Left ventricle myocardium superior (tissue), 1 donor: Measurements from ENCODE around the gene AHCYL2. TPM values are rescaled to one million over a fixed set of nuclear protein-coding genes. Genes with fewer than 3 reads are reported as not detected.
A peak's percentile ranks its signal among the peaks of the same experiment; 100 is the strongest.
"Not testable (repeated sequence)": the region's sequence is repeated elsewhere in the genome, so short reads cannot be mapped to it uniquely, and the experiment has no call there.

ENCODE experiments used
- ATAC-seq: fragments of 200-7000 bp; cut with Tn5 transposase; one replicate; pipeline ENCODE4 v1.9.1; 2020; ENCODE audit warnings: mild to moderate bottlenecking, moderate library complexity
- DNase-seq: peaks from one replicate; pipeline ENCODE4 v3.0.0-alpha.2; 2020
- intact Hi-C: fragments of 100-400 bp; cut with micrococcal nuclease; formaldehyde crosslinking; loops from one replicate; pipeline ENCODE4 v1.11.0; 2022
- total RNA-seq: library from RNA; stranded (reverse); fragmentation: NEBNext Ultra II Directional; extraction: Animal tissue kit (Norgen Biotek cat#: 25700); gene quantifications from one replicate; pipeline ENCODE4 v1.2.1, GENCODE V29; 2021
- donor health status: DM: no; HTN: yes; CAD: no; lungs with severe emphysema.

The AHCYL2 gene
- total RNA-seq, 1 donor from 2014 or later: 4.3 TPM

DNA sequence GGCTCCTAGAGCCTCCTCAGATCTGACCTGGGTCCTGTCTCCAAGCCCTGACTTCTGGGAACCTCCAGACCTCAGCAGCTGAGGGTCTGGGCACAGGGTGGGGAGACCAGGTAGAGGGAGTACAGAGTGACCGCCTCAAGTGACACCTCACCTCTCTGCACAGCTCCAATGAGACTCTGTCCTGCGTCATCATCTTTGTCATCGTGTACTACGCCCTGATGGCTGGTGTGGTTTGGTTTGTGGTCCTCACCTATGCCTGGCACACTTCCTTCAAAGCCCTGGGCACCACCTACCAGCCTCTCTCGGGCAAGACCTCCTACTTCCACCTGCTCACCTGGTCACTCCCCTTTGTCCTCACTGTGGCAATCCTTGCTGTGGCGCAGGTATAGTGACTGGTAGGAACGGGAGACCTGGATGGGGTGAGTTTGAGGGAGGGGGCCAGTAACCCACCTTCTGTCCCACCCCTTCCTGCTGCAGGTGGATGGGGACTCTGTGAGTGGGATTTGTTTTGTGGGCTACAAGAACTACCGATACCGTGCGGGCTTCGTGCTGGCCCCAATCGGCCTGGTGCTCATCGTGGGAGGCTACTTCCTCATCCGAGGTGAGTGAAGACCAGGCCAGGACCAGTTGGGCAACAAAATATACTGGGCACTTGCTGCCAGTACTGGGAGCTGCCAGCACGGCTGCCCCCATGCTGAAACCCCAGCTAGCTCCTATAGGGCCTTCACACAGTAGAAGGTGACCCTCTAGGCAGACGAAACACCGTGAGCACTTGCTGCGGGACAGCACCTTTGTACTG, 18.6 kb upstream of the AHCYL2 start:
- ATAC-seq (no peak), DNase-seq (no peak)
- intact Hi-C loops: no loop called here

DNA sequence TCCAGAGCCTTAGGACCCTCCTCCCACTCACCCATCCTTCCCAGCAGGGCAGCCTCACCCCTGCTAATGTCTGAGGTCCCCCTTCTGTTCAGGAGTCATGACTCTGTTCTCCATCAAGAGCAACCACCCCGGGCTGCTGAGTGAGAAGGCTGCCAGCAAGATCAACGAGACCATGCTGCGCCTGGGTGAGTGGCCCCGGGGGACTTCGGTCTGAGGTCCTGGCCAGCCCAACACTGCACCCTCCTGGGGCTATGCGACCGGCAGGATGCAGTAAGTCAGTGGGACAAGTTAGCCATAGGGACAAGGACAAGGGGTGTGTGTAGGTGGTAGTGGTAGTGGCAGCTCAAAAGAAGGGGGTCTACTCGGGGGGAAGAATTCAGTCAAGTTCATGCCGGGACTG, 16.2 kb upstream of the AHCYL2 start:
- intact Hi-C loops: no loop called here
- DNase-seq (no peak), ATAC-seq (no peak)

DNA sequence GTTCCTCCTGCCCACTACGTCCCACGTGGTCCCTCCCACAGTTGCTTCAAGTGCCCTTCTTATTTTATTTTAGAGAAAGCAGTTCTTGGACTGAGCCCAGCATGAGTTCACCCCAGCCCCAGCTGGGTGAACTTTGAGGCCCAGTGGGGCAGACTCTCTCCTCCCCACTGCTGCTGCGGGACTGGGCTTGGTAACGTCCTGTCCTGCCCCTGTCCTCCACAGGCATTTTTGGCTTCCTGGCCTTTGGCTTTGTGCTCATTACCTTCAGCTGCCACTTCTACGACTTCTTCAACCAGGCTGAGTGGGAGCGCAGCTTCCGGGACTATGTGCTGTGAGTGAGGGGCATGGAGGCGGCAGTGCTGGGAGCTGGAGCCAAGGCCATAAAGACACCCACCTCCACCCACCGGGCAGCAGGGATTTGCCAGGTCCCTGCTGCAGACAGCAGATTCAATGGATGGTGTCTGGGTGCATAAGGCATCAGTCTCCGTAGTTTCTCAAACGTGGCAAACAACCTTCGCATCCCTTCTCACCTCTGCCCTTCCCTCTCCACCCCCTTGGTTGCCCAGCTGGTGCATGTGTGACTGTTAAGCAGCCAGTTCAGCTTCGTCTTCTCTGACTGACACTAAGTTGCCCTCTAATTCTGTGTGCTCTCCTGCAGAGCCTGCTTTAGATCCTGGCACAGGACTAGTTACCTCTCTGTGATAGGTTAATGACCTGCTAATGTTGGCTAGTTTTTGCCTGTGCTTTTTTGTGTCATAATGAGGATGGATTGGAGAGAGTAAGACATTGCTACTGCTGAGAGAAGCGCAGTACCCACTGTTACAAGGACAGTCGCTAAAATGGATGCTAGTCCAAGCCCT, 15.5 kb upstream of the AHCYL2 start:
- DNase-seq (no peak), ATAC-seq (no peak)
- intact Hi-C loops: no loop called here

DNA sequence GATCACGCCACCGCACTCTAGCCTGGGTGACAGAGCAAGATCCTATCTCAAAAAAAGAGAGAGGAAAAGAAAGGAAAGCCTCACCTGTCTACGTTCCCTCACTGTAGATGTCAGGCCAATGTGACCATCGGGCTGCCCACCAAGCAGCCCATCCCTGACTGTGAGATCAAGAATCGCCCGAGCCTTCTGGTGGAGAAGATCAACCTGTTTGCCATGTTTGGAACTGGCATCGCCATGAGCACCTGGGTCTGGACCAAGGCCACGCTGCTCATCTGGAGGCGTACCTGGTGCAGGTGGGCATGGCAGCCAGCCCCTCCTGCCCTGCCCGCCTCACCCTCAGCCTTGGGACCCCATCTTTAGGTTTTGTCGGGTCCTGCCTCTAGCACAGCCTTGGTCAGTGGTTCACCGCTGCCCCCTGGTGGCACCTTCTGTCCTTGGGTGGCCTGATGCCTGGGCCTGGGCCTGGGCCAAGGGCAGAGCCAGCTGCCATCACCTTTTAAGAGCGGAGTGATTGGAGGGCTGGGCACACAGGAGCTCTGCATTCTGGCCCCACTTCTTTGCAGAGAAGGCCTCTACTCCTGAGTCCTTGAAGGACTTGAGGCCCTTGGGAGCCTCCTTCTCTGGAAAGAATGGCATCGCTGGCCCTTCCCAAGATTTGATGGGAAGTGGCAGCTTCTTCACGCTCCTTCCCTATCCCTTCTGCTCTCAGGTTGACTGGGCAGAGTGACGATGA, 14.4 kb upstream of the AHCYL2 start:
- ATAC-seq (peak; percentile 93), DNase-seq (peak; percentile 92)
- intact Hi-C loops: no loop called here

DNA sequence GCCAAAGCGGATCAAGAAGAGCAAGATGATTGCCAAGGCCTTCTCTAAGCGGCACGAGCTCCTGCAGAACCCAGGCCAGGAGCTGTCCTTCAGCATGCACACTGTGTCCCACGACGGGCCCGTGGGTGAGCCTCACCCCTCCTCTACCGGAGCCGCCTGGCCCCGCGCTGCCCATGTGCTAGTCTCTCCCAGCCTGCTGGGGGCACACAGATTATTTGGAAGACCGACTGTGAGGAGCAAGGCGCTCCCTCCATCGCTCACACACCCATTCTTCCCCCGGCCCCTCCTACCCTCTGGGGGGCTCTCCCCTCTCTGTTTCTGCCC, 13.9 kb upstream of the AHCYL2 start:
- peak; percentile 38 for ATAC-seq
- intact Hi-C loops: no loop called here
- DNase-seq: no peak

DNA sequence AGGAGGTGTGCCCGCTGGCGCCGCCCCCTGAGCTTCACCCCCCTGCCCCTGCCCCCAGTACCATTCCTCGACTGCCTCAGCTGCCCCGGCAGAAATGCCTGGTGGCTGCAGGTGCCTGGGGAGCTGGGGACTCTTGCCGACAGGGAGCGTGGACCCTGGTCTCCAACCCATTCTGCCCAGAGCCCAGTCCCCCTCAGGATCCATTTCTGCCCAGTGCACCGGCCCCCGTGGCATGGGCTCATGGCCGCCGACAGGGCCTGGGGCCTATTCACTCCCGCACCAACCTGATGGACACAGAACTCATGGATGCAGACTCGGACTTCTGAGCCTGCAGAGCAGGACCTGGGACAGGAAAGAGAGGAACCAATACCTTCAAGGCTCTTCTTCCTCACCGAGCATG, 12.7 kb upstream of the AHCYL2 start:
- intact Hi-C loops: no loop called here
- no peak for DNase-seq
- ATAC-seq: no peak

DNA sequence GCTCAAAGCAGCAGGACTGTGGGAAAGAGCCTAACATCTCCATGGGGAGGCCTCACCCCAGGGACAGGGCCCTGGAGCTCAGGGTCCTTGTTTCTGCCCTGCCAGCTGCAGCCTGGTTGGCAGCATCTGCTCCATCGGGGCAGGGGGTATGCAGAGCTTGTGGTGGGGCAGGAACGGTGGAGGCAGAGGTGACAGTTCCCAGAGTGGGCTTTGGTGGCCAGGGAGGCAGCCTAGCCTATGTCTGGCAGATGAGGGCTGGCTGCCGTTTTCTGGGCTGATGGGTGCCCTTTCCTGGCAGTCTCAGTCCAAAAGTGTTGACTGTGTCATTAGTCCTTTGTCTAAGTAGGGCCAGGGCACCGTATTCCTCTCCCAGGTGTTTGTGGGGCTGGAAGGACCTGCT, 12.2 kb upstream of the AHCYL2 start:
- DNase-seq: no peak
- ATAC-seq: no peak
- intact Hi-C loops: no loop called here

DNA sequence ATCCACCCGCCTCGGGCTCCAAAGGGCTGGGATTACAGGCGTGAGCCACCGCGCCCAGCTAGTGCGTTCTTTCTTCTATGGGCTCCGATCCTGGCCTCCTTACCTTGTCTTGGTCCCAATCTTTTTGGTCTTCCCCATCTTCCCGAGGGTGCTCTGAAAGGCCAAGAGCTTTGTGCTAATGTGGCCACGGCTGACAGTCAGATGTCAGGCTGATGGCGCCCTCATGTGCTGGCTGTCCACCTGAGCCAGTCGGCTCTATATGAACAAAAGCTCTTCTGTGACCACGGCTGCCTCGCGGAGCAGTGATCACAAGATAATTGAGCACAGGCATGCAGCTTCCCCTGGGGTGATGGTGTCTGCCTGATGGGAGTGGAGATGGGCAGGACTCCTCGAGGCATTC, 11.0 kb upstream of the AHCYL2 start:
- ATAC-seq: no peak
- no peak for DNase-seq
- intact Hi-C loops: no loop called here

DNA sequence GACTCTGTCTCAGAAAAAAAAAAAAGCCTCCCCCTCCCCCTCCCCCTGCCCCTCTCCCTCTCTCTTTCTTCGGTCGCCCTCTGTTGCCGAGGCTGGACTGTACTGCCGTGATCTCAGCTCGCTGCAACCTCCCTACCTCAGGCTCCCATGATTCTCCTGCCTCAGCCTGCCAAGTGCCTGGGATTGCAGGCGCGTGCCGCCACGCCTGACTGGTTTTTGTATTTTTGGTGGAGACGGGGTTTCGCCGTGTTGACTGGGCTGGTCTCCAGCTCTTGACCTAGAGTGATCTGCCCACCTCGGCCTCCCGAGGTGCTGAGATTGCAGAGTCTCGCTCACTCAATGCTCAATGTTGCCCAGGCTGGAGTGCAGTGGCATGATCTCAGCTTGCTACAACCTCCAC, 9.1 kb upstream of the AHCYL2 start:
- DNase-seq, intact Hi-C loops, ATAC-seq: not testable (repeated sequence)

DNA sequence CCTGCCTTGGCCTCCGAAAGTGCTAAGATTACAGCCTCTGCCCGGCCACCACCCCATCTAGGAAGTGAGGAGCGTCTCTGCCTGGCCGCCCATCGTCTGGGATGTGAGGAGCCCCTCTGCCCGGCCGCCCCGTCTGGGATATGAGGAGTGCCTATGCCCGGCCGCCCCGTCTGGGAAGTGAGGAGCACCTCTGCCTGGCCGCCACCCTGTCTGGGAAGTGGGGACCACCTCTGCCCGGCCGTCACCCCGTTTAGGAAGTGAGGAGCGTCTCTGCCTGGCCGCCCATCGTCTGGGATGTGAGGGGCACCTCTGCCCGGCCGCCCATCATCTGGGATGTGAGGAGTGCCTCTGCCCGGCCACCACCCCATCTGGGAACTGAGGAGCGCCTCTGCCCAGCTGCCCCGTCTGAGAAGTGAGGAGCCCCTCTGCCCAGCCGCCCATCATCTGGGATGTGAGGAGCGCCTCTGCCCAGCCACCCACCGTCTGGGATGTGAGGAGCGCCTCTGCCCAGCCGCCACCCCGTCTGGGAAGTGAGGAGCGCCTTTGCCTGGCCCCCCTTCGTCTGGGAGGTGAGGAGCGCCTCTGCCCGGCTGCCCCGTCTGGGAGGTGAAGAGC, 8.6 kb upstream of the AHCYL2 start:
- ATAC-seq, intact Hi-C loops, DNase-seq: not testable (repeated sequence)

DNA sequence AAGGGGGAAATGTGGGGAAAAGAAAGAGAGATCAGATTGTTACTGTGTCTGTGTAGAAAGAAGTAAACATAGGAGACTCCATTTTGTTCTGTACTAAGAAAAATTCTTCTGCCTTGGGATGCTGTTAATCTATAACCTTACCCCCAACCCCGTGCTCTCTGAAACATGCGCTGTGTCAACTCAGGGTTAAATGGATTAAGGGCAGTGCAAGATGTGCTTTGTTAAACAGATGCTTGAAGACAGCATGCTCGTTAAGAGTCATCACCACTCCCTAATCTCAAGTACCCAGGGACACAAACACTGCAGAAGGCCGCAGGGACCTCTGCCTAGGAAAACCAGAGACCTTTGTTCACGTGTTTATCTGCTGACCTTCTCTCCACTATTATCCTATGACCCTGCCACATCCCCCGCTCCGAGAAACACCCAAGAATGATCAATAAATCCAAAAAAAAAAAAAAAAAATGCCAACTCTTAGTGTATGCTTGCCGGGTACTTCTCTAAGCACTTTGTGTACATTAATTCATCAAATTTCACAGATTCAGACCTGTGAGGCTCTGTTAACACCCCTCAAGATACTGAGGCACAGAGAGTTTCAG, 7.9 kb upstream of the AHCYL2 start:
- DNase-seq, ATAC-seq, intact Hi-C loops: not testable (repeated sequence)

DNA sequence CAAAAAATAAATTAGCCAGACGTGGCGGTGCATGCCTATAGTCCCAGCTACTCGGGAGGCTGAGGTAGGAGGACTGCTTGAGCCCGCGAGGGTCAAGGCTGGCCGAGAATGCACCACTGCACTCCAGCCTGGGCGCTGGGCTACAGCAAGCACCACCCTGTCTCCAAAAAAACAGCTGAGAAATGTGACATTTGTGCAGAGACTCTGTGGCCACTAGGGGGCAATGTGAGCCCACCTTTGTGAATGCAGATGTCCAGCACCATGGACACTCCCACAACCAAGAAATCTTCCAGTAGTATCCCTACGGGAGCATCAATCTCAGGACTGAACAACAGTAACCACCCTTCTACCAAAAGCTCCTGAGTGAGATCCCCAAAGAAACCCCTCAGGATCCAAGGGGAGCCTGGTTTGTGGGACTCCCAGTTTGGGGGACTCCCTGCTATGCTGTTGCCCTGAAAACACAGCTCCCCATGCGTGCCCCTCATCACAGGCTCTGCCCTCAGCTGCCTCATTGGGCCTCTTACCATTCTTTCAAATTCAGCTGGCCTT, 6.2 kb upstream of the AHCYL2 start:
- peak; percentile 93 for ATAC-seq
- intact Hi-C loops: no loop called here
- peak; percentile 86 for DNase-seq

DNA sequence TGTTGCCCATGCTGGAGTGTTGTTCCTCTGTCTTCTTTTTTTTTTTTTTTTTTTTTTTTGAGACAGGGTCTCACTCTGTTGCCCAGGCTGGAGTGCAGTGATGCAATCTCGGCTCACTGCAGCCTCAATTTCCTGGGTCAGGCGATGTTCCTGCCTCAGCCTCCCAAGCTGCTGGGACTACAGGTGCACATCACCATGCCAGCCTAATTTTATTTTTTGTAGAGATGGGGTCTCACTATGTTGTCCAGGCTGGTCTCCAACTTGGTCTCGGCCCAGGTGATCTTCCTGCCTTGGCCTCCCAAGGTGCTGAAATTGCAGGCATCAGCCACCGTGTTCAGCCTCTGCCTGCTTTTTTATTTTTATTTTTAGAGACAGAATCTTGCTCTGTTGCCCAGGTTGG, 5.7 kb upstream of the AHCYL2 start:
- intact Hi-C loops, DNase-seq, ATAC-seq: not testable (repeated sequence)

DNA sequence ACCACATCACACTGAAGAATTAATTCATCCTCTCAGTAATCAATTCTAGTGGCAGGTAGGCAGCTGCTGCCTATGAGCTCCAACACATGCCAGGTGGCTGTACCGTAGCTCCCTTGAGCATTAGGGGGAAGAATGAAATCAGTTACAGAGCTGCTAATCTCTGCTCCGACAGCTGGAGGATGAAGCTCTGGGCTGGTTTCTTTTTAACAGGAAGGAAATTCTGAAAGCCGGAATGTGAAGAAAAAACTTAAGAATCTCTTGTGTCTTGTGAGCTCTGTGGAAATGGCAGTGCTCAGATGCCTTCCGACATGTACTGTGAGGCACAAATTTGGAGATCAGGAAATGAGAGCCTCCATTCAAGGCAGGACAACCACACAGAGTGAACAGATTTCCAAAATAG, 2.8 kb upstream of the AHCYL2 start:
- DNase-seq: no peak
- intact Hi-C loops: loop anchor here (5.0 kb wide), 1 partner anchor 75 kb away; no protein-coding TSS in a partner anchor
- ATAC-seq: no peak

DNA sequence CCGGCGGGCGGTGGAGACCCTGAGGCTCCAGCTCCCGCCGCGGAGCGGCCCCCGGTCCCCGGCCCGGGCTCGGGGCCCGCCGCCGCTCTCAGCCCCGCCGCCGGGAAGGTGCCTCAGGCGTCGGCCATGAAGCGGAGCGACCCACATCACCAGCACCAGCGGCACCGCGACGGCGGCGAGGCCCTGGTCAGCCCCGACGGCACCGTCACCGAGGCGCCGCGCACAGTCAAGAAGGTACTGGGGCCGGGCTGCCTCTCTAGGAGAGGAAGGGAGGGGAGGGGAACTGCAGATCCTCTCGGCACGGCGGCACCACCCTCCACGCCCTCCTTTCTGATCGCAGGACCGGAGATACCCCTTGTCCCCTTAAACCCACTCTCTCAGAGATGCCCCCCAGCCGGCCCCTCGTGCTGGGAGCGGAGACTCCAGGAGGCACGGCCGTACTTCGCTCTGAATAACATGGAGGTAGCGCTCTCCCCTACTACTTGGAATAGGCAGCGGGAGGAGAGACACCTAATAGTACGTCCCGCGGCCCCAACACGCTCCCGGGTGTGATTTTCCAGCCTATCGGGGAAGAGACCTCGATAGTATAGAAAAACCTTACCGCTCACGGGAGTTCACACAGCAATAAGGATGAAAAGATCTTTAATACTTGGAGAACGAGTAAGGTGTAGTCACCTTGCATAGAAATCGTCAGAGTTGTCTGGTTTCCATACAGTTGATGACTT, 538 bp downstream of the AHCYL2 start:
- intact Hi-C loops: no loop called here
- peak; percentile 71 for DNase-seq

DNA sequence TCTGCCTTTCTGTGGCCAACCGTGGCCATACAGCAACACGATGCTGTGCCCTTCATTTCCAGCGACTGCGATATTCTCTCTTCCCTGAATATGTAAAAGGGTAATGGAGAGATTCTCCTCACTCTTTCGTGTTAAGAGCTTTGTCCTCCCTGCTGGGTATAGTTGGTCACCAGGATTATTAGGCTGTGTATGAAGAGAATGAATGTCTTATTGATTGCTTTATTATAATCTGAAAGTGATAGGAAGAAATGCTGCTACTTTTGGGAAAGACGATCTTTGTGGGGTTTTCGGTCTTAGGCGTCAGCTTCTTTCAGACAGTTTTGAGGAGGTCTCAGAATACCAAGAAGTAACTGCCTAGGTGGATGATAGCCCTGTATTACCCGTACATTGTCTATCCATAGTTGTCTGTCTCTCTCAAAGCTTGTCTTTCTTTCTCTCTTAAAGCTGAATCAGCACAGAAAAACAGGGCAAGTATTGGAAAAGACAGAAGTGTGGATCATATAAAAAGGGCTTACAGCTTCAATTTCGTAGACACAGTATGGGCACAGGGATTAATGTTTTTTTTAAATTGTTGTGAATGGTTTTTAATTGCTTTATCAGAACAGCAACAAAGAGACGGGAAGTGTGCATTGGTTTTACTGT, 1.2 kb downstream of the AHCYL2 start:
- intact Hi-C loops: no loop called here
- ATAC-seq (no peak), DNase-seq (no peak)

More for the DNA sequence above, 538 bp downstream of the AHCYL2 start:
- ATAC-seq: peak; percentile 45
